Stimulated activated CD4-positive, alpha-beta T cell treated with anti-CD3 and anti-CD28 coated beads, Interleukin-1b, Interleukin-23, amount 100 ng/mL, for 1 hour (primary cell): ENCODE results near the gene VANGL2.

ENCODE experiments used
- DNase-seq, 2 donors: peaks; one replicate each; pipeline ENCODE4 v3.0.0-alpha.2; 2020; ENCODE audit warnings: low read depth in 2 of 2

VANGL2 gene

GRCh38 chr1:160428655-160429054, 28.3 kb downstream of the VANGL2 start:
- DNase-seq, result peak in 1 of 2 donors; percentile 13

- DNase-seq, result no peak
Measured at GRCh38 chr1:160429125-160429561, 28.8 kb downstream of the VANGL2 start.

- DNase-seq, result no peak
Measured at GRCh38 chr1:160429702-160430535, 29.6 kb downstream of the VANGL2 start.

- DNase-seq, result no peak
Measured at GRCh38 chr1:160431006-160431405, 30.6 kb downstream of the VANGL2 start.

- DNase-seq, result no peak
Measured at GRCh38 chr1:160431571-160431970, 31.2 kb downstream of the VANGL2 start.

GRCh38 chr1:160432371-160432786, 32.0 kb downstream of the VANGL2 start:
- no peak for DNase-seq

- DNase-seq, result no peak
Measured at GRCh38 chr1:160436966-160437365, 36.6 kb downstream of the VANGL2 start.

DNA sequence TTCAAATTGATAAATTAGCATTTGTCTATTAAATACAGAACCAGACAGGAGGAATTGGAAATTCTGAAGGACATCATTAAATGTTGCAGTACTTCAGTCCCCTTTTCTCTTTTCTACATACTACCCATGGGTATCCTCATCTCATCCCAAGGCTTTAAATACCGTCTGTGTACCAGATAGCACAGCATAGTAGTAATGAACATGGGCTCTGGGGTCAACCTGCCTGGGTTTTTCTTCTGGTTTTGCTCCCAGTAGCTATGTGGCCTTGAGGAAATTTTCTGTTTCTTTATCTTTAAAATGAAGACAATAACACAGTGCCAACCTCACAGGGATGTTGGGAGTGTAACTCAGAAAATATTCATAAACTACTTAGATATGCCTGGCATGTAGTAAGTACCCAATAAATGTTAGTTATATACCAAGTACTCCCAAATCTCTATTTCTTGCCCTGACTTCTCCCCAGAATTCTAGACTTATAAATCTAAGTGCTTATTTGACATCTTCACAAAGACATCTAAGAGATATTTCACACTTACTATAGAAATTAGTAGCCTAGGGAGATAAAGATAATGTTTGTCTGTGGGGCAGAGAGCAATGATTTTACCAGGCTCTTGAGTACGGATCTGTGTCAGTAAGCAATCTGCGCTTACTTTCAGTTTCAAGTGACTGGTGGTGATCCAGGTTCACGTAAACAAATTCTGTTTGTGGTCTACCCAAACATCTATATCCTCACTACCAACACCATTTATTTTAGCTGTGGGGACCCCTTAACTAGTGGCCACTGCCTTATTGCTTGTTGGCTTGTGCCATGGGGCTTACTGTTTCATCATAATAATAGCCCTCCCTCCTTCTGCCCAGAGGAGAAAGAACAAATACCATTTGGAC, 37.3 kb downstream of the VANGL2 start:
- DNase-seq, result no peak

- no peak for DNase-seq
Measured at GRCh38 chr1:160438317-160438918, 38.1 kb downstream of the VANGL2 start.

DNA sequence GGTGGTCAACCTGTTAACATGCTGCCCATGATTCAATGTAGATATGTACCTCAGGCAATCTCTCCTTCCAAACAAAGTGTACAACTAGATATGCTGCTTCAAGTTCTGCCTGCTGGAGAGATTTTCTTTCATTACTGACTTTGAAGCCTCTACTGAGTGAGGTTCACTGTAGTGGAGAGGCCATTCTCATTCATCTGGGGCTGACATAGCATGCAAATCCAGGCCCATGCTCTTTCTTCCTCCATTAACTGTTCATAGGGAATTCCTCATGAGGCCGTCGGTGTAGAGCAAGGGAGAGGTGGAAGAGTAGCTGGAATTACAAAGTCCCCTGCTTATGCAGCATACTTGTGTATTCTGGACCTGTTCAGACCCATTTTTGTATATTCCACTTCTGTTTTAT, 38.6 kb downstream of the VANGL2 start:
- DNase-seq, result no peak

- DNase-seq, result no peak
Measured at GRCh38 chr1:160439718-160440117, 39.4 kb downstream of the VANGL2 start.

DNA sequence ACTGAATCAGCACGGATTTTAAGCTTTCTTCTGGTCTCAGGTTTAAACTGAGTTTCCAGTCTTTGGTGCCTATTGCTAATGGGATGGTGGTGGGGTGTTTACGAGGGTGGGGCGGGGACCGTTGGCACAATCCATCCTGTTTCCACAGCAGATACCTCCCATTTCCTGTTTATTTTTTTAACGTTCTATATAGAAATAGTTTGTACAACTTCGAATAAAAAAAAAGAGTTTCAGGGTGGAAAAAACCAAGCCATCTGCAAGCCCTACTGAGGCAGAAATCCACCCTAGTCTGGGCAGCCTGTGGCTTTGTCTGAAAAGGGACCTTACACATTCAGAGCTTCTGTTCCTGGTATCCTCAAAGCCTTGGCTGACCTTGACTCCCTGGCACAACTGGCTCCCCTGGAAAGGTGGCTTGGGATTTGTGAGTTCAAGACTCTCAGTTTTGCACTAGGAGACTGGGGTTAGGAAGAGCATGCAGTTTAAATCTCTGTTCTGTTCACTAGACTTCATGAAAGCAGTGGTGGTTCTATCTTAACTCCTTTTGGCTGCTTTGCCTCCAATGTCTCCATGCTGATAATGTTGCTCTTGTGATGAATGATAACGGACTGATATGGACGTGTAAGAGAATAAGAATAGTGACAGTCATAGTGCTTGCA, 46.7 kb downstream of the VANGL2 start:
- DNase-seq, result no peak

DNA sequence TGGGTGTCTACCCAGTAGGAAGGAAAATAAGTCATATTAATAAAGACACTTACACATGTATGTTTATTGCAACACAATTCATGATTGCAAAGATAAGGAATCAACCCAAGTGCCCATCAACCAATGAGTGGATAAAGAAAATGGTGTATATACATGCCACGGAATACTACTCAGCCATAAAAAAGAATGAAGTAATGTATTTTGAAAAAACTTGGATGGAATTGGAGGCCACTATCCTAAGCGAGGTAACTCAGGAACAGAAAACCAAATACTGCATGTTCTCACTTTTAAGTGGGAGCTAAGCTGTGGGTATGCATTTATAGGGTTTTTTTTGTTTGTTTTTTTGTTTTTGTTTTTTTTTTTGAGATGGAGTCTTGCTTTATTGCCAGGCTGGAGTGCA, 49.1 kb downstream of the VANGL2 start:
- DNase-seq, result no peak

- DNase-seq, result no peak
Measured at GRCh38 chr1:160451119-160451858, 50.9 kb downstream of the VANGL2 start.

GRCh38 chr1:160451859-160452232, 51.5 kb downstream of the VANGL2 start:
- no peak for DNase-seq

GRCh38 chr1:160453443-160453842, 53.1 kb downstream of the VANGL2 start:
- no peak for DNase-seq

DNA sequence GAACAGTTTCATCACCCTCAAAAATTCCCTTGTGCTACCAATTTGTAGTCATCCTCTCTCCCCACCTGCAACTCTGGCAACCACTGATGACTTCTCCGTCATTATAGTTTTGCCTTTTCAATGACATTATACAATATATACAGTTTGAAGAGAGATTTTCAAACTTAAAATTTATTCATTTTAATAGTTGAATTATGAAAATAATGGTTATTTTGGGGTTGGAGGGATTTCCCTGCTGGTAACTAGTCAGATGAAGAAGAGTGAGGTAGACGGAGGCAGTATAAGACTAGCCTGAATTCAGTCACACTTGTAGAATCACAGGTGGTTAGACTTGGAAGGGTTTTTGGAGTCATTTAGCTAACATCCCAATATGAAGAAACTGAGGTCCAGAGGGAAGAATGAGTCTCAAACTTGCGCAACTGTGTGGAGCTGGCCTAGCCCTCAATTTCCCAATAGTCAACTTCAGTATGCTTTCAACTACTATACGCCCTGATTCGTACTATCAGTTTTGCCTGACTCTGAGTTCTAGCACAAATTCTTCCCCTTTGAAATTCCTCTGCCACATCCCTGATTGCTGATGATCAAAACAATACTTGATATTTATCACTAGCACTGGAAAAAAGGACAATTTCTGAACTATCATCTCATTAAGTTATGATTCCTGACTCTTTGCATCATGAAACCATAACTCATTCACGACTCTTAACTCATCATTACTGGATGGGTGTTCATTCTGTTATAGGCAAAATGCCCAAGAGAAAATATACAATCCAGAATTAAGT, 54.2 kb downstream of the VANGL2 start:
- no peak for DNase-seq

GRCh38 chr1:160455153-160455517, 54.8 kb downstream of the VANGL2 start:
- no peak for DNase-seq

DNA sequence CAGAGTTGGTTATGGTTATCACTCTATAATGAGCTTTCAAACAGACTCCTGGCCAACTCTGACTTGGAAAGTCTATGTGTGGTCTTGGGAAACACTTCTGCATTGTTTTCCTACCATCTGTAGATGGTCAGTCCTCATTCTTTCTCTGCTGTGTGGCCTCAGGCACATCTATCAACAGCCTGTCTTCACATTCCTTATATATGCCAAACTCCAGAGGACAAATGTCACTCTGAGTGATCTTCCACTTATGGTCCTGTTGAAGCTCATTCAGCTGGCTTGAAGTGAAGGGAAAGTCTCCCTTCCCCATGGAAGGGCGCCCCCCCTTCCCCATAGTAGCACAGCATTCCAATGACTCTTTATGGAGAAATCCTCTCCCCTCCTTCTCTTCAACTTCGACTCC, 58.7 kb downstream of the VANGL2 start:
- no peak for DNase-seq

- no peak for DNase-seq
Measured at GRCh38 chr1:160459687-160460086, 59.3 kb downstream of the VANGL2 start.
